HG03469 (cell line): ENCODE results near the gene TTLL1.
A peak's percentile ranks its signal among the peaks of the same experiment; 100 is the strongest.

Experiments
- ATAC-seq: cut with Tn5 transposase; IDR thresholded peaks from one replicate; pipeline ENCODE4 v1.9.1; 2021; ENCODE audit warnings: mild to moderate bottlenecking, moderate library complexity, moderate number of reproducible peaks; ENCODE audit not compliant: unreplicated experiment

TTLL1 gene

DNA sequence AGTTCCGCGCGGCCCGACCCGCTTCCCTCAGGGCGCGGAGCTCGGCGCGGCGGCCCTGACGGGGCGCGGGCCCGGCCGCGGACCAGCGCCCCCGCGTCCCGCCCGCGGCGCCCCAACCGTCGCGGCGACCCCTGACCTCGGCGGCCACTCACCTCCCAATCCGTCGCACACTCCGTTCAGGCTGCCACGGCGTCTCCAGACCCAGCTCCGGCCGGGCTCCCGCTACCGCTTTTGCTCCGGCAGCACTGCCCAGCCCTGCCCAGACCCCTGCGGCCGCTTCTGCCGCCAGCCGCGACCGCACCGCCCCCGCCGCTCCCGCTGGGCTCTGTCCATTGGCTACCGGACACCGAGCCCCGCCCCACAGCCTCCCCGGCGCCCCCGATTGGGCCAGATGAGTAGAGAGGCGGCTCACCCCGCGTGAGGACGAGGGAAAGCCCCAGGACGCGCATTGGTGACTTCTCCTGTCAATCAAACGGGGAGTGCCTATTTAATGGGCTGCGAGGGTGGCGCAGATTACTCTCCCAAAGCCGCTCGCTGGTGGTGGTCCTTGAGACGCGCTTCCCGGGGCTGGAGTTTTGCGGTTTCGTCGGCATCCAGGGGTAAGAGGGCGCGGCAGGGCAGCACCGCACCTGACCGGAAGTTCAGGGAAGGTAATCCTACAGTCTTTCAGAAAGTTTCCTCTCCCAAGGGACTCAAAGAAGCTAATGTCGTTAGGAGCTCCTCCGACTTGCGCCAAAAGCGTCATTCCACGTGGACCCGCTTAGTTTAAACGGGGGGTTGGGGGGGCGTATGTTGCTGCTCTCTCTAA is 74.1 kb downstream of the TTLL1 start, which contains the start of gene PACSIN2:
PACSIN2 (minus strand) TSS at position 281 of the 808 bp plus-strand sequence. CDS start 103,069 bp downstream, outside the sequence.
- peak; percentile 72 for ATAC-seq

DNA sequence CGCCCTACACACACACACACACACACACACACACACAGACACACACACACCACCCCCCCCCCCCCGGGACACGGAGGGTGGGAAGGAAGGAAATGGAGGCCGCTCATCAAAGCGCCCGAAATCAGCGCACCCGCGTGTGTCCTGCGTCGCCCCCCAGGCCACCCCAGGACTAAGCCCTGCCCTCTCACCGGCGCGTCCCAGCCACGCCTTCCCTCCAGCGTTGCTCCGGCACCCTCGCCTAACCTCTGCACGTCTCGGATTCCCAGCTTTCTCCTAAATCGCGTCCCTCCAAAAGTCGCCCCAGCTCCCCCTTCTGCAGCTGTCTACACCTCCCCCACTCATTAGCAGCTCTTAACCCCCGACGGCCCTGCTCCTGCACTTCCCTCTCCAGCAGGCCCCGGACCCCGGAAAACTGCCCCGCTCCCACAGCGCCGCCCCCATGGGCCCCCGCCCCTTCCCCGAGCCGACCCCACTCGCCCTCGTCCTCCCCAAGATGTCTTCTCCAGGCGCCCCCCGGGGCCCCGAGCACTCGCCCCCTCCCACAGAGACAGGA is 74.8 kb downstream of the TTLL1 start:
- ATAC-seq = no peak

DNA sequence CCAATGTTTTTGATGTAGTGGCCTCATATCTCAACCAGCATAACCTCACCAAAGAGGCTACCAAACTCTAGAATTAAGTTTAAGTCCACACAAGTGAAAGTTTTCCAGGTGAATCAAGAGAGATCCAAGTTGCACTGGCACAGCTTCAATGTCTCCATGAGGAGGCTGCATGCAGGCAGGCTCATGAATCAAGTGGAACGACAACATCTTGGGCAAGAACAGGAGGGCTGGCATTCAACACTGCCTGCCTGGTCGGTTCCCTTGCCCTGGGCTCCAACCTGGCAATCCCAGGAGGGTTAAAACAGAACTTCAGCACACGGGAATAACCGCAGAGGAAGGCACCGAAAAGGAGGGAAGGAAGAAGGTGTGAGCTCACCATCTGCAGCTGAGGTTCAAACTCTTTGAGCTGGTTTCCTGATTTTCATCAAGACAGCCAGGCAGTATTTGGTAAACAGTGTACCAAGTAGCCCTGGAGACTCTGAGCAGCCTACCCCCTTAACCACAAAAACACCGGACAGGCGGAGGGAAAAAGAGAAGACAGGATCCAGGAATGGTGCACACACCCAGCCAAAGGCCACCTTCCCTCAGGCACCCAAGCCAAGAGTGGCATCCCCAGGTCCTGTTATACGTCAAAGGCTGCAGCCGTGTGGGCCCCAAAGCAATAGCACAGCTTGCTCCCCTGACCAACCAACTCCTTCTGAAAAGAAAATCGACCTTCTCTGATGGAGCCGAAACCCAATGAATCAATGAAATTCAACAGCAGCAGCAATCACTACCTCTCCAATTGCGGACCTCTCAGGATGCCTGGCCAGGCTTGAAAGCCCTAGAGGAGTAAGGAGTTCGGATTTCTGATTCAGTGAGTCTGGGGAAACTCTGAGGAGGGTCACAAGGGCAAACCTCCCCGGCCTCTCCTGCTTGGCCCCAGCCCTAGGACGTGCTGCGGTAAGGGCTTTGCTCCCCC is 75.6 kb downstream of the TTLL1 start:
- no peak for ATAC-seq

DNA sequence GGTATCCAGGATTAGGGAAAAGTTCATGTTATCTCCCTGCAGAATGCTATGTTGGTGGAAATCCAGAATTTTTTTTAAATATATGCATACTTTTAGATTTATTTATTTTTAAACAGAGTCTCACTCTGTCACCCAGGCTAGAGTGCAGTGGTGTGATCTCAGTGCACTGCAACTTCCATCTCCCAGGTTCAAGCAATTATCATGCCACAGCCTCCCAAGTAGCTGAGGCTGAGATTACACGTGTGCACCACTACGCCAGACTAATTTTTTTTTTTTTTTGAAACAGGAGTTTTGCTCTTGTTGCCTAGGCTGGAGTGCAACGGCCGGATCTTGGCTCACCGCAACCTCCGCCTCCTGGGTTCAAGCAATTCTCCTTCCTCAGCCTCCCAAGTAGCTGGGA is 76.8 kb downstream of the TTLL1 start:
- no peak for ATAC-seq

DNA sequence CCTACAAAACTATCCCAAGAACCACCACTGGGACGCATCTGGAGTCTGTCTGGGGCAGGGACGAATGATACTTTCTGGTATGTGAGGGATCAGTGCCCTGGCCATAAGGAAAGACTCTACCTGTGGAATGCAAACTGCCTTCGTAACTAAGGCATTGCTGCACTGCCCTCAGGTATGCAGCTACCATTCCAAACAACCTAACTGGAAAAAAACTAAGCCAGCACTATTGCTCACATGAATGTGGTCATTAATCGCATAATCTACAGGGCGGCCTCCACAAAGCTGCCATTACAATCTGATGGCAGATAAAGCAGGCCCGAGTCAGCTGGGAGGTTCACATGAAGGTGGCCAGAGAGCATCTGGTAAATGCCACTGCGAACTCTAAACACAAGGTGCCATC is 78.1 kb downstream of the TTLL1 start:
- no peak for ATAC-seq

DNA sequence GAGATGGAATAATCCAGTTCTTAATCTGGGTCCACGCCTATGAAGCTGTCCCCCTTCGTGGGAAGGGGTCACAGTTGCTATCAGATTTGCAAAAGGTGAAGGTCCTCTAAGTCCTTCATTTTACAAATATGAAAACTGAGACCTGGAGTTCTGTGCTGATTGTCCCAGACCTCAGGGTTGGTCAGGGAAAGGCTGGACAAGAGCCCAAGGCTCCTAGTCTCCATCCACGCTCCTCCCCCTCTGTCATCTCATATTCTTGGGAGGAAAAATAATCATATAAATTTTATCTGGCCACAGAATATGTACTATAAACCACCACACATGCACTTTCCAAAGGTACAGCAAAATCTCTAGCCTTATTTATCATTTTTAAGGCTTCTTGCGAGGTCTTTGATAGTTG is 79.7 kb downstream of the TTLL1 start:
- no peak for ATAC-seq

DNA sequence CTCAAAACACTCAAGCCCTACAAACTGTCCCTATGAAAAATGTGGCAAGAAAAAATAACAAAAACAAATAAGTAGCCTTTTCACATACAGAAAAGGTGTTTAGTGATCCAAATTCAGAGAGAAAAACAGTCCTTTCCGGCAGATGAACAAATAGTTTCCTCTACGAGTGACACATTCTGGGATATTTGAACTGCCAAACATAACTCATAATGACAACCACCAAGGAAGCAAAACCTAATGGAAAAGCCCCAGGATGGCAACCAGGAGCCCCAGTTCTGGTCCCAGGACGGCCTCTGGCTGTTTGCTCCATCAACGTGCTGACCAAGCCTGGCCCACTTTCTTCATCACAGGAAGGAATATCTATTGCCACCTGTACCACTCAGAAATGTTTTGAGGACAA is 80.3 kb downstream of the TTLL1 start:
- ATAC-seq = no peak

DNA sequence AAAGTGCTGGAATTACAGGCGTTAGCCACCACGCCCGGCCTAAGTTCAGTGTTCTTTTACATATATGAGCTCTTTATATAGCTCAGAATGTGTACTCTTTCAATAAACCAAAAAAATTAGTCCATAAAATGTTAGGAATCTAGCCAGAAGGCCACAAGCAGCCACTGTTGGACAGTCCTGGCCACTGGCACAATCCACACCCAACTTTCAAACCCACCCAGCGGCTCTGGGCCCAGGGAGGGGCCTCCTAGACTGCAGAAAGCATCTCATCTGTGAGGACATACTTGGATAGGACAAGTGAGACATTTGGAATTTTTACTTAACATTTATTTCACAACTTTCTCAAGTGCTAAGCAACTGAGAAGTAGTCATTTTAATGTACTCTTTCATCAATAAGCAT is 80.7 kb downstream of the TTLL1 start:
- ATAC-seq = no peak

DNA sequence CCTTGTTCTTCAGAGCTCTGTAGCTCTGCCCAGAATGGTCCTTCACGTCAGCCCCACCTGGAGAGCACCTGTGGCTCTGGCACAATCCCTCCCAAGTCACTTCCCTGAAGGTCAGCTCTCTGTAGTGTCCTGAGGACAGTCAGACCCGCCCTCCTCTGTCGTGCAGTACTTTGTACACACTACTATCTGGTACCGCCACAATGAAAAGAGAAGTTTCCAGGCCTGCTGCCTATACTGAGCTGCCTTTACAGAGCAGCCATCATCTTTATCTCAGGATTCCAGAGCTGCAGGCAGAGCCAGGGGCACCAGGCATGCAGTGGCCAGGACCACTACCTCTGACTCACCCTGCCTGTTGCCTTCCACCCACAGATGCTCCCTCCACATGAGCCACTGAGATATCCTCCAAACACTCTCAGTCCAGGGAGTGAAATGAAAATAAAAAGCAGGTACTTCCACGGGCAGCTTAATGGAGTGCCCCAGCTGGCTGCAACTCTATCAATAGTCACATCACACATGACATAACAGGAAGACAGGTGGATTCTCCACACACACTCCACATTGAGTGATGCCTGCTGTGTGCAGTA is 81.6 kb downstream of the TTLL1 start:
- no peak for ATAC-seq

DNA sequence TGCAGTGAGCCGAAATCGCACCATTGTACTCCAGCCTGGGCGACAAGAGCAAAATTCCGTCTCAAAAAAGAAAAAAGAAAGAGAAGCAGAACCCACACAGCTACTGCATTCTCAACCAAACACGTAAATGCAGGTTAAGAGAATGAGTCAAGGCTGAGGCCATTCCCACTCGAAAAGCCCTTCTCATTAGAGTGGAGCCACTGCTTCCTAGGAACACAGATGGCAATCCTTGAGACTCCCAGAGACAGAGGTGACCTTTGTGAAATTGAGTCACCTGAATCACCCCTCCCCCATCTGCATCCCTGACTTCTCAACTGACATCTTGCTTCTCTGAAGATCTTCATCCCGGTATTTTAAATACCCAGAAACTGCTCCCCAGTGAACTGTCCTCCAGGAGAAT is 82.4 kb downstream of the TTLL1 start:
- ATAC-seq = no peak

DNA sequence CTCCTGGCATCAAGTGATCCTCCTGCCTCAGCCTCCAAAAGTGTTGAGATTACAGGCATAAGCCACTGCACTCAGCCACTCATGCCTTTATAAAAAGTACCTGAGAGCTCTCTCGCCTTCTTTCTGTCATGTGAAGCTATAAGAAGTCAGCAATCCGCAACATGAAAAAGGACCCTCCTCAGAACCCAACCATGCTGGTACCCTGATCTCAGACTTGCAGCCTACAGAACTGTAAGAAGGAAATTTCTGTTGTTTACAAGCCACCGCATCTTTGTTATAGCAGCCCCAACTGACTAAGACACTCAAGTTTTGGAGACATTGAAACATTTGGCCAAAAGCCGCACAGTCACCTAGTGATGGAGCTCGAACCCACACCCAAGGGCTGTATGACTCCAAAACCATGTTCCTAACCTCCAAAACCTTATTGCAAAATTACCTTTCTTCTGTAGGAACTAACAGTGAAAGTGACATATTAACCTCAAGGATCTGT is 83.1 kb downstream of the TTLL1 start:
- ATAC-seq = no peak

DNA sequence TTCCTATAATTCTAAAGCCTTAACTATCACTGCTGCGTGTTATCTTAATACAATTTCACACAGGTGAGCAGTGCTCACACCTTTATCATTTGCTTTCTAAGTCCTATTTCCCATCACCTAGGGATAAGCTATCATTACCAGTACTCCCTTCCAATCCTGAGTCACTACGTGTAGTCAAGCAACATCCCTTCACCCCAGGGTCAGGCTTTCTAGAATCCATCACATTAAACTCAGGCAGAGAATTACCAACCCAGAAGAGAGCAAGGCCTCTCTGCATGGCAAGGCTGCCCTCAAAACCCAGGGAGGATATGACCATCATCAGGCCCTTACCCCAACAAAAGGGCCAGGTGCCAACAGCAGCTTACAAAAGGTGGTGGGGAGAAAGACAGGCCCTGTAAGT is 84.1 kb downstream of the TTLL1 start:
- no peak for ATAC-seq

DNA sequence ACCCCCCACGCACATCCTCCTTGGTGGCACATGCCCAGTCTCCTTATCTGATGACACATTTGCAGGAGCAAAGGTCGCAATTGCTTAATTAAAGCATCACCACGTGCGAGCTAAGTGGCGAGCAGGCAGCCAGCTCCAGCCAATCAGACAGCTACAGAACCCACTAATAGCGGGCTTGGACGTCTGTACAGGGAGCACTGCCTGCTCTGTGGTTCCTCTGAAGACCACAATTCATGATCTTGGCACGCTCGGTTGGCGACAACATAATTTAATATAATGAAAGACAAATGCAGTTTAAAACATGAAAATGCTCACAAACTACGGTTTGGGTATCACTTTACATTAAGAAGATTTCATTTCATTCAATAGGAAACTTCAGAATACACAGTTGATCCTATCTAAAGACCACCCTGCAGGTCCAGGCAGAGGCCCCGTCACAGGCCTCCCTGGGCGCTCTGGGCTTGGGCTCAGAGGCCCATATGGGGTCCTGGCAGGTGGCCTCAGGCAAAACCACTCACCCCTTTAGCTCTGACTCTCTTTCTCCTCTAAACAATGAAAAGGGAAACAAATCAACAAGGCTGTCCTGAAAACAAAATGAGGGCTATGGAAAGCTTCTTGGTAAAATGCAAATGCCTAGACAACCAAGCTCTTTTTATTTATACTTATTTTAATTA is 84.7 kb downstream of the TTLL1 start:
- ATAC-seq = no peak

DNA sequence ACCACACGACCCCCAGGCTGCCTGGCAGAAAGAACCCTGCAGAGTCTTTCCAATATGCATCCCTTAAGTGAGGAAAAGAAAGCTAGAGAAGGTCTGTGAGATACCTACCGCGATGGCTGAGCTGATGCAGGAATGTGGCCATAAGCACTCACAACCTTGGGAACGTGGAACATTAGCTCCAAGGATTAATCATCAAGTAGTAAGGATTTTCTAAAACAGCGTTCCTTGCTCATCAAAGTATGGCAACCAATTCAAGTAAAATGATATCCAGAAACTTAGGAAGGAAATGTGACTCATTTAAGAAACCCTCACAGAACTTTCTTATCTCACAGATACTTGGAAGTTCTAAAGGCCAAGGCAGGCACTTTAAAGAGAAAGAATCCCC is 87.0 kb downstream of the TTLL1 start:
- ATAC-seq = no peak

DNA sequence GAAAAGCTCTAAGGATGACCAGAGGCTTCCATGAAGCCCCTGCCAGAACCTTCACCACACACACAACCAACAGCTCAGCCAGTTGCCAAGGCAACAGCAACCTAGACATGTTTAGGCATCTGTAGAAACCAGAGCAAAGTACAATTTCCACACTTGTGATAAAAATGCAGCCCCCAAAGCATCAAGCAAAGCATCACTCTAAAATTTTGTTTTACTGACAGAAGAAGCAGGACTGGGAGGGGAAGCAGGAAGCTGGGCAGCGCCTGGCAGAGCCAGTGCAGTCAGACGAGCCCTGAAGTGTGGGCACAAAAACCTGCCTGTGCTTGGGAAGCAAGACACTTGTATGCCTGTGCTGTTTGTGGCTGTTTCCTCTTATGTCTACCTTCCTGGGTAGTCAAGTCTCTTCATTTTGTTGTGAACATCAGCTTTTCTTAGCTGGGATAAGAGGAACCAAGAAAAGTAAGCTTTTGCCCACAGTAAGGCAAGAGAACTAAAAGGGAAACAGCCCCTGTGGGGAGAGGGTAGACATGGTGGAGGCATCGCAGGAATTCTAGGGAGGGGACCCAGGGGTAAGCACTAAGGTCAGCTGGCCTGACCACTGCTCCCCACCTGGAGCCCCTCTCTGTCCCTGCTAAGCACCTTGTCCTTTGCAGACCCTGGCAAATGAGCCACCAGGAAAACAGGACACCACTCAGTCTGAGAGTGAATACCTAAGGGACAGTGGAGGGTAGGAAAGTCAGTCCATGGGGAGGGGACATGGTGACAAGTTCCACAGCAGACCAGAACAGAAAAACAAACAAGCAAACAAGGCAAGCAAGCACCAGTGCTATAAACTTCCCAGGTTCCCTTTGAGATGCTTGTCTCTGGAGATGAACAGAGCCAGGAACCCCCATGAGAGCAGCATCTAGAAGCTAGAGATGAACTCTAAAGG is 87.7 kb downstream of the TTLL1 start:
- no peak for ATAC-seq

DNA sequence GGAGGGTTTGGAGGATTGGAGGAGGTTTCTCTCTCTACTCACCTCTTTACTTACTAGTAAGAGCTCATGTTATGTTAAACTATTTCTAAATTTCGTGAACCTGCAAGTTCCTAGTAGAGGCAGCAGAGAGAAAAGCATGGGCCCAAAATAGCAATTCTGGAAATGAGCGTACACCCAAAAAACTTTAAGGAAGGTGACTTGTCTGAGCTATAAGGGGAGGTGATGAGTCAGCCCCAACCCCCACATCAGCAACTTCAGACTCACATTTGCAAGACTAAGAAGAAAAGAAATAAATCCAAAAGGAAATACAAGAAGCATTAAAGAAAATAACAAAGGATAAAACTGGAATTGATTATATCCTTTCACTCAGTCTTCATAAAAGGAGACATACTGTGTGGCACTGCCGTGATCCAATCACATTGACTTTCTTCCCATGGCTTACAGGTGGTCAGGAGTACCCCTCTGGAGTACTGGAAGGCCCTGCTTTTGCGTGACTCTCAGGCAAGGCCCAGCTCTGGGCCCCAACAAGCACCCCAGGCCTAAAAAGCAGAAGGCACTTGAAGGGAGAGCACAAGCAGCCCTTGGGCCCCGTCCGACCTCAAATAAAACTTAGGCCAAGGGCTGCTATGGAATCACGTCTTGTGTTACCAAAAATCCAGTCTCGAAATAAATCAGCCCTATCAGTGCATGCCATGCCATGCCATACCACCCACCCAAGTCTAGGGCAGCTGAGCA is 88.6 kb downstream of the TTLL1 start:
- ATAC-seq = no peak

DNA sequence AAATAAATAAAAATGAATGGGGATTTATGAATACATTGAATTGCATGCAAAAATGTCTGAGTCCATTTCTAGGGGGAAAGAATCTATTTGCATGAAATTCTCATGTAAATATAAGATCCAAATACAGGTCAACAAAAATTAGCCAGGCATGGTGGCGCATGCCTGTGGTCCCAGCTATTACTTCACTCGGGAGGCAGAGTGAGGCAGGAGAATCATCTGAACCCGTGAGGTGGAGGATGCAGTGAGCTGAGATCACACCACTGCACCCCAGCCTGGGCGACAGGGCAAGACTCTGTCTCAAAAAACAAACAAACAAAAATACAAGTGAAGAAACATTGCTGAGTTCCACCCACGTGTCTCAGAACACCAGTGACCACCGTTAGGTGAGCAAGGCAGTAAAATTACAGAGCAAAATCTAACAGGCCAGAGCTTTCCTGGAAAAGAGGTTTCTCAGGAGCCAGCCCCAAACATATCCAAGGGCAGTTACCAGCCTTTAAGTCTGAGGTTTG is 91.6 kb downstream of the TTLL1 start:
- no peak for ATAC-seq

DNA sequence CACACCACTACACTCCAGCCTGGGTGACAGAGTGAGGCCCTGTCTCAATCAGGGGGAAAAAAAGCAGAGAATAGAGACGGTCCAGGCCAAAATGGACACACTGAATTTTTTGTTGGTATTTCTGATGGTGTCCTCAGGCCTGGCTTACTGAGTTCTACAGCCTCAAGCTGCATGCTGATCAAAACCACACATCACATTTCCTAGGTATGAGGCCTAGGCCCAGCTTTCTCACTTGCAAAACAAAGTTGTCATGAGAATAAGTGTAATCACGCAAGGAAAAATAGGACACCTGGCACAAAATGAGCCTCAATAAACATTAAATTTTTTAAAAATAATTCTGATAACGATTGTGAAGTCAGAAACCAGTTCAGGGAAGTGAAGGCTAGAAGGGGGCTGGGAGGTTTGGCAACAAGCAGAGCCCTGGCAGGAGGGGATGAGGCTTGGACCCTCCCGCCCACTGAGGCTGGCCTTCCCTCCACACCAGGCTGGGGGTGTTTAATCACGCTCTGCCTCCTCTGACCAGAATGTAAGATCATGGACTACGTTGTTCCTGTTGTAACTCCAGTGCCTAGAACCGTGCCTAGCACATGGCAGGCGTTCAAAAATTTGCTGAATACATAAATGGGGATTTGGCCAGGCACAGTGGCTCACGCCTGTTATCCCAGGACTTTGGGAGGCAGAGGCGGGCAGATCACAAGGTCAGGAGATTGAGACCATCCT is 92.4 kb downstream of the TTLL1 start:
- ATAC-seq = no peak
